Suppressor macrophage (primary cell): Measurements from ENCODE around the gene ATP4B.
A peak's percentile ranks its signal among the peaks of the same experiment; 100 is the strongest.
"Not testable (repeated sequence)": the region's sequence is repeated elsewhere in the genome, so short reads cannot be mapped to it uniquely, and the experiment has no call there.

Experiments used
- DNase-seq, 4 experiments: peaks; one replicate each; pipeline ENCODE4 v3.0.0-alpha.2; 2020 to 2022

ATP4B gene

GRCh38 chr13:113623491-113624234, 34.3 kb downstream of the ATP4B start:
- DNase-seq, result peak; percentile 46 to 59 (median 52)

GRCh38 chr13:113622791-113623490, 35.1 kb downstream of the ATP4B start:
- no peak for DNase-seq

GRCh38 chr13:113621986-113622550, 35.9 kb downstream of the ATP4B start:
- not testable (repeated sequence) for DNase-seq

DNA sequence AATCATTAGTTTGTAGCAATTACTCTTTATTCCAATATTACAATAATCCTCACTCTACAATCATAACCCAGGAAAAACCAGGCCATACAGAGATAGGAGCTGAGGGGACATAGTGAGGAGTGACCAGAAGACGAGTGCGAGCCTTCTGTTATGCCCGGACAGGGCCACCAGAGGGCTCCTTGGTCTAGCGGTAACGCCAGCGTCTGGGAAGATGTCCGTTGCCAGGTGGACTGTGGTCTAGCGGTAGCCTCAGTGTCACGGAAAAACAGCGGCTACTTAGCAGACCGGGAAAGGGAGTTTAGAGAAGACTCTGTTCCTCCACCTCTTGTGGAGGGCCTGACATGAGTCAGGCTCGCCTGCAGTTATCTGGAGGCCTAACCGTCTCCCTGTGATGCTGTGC, 36.5 kb downstream of the ATP4B start:
- not testable (repeated sequence) for DNase-seq

GRCh38 chr13:113621046-113621445, 37.0 kb downstream of the ATP4B start:
- no peak for DNase-seq

GRCh38 chr13:113620036-113620796, 37.8 kb downstream of the ATP4B start:
- DNase-seq, result no peak

- no peak for DNase-seq
Measured at GRCh38 chr13:113618455-113618854, 39.5 kb downstream of the ATP4B start.

DNA sequence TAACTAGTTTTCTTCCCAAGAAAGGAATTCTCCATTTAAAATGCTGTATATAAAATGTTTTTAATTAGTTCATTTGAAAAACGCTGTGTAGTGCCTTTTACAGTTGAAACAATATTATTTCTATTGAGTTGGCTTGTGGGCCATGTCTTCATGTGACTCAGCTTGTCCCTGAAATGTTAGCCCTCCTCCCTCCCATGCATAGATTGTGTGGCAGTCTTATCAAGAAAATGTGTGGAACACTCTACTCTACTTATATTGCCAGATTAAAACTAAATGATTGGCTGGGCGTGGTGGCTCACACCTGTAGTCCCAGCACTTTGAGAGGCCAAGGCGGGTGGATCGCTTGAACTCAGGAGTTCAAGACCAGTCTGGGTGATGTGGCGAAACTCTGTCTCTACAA, 40.0 kb downstream of the ATP4B start:
- DNase-seq, result no peak

GRCh38 chr13:113616991-113617749, 40.8 kb downstream of the ATP4B start:
- DNase-seq, result peak; percentile 24 to 70 (median 52)

DNA sequence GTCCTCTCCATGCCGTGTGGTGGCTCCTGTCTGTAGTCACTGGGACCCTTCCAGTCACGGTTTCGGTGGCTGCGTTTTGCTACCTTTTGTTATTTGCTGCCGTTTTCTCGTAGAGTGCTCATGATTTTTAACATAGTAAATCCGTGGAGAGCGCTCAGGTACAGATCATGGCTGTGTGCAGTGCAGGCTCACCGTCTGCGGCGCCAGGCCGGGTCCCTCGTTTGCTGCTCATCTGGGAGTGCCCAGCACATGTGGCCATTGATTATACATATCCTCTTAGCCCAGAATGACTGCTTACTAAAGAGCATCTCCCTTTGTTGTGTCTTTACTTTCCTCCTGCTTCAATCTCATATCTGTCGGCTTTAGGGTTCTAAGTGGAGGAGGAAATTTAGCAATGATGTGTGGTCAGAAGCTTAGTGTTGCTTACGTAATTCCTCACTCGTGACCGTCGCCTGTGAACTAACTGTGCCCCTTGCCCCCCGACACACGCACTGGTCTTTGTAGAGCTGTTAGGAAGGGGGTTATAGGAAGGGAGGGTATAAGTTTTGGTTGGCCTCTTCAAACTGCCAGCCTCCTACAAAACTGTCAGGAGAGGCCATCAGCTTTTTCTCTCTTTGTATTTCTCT, 41.6 kb downstream of the ATP4B start:
- DNase-seq, result peak; percentile 85 to 92 (median 88)

DNA sequence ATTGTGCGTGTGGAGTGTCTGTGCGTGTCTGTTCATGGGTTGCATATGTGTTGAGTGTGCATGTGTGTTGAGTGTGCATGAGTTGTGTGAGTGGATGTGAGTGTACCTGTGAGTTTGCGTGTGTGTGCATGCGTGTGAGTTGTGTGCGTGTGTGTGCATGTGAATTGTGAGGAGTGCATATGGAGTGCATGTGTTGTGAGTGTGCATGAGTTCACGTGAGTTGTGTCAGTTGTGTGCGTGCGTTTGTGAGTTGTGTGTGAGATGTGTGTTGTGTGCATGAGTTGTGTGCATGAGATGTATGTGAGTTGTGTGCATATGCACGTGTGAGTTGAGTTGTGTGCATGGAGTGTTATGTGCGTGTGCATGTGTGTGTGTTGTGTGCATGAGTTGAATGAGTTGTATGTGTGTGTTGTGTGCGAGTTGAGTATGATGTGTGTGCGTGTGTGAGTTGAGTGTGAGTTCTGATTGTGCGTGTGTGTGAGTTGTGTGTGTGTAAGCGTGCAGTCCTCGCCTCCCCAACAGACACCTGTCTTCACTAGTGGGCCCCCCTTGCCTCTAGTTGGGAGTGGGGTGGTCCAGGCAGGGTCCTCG, 44.1 kb downstream of the ATP4B start:
- no peak for DNase-seq

DNA sequence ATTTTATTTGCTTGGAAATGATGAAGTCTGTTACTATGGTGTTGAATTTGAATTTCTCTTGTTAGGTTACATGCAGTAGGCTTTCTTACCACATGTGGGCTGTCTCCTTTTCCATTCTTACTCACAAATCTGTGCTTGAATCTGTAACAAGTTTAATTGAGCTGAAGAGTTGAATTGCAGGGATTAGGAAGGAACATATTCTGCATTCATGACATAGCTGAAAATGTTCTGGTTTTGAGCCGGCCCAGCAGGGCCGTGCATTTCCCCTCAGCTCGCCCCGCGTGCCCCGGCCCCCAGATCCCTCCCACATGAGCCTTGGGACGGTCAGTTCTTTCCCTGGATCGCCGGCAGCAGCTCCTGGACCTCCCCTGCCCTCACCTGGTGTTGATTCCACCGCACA, 45.4 kb downstream of the ATP4B start:
- no peak for DNase-seq

DNA sequence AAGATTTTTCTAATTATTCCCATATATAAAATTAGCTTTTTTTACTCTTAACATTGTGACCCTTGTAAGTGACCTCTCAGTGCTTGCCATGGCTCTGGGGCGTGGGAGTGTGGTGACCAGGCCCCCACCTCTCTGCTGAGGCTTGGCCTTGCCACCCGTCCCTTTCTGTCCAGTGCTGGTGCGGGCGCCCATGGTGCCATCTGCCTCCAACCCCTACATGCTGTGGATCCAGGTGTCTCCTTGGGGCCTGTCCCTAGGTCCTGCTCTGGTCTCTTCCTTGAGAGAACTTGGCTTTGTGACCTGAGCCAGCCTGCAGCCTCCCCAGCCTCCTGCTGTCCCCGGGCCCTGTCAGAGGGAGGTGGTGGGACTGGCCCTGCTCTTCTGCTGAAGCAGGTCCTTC, 46.0 kb downstream of the ATP4B start:
- no peak for DNase-seq

DNA sequence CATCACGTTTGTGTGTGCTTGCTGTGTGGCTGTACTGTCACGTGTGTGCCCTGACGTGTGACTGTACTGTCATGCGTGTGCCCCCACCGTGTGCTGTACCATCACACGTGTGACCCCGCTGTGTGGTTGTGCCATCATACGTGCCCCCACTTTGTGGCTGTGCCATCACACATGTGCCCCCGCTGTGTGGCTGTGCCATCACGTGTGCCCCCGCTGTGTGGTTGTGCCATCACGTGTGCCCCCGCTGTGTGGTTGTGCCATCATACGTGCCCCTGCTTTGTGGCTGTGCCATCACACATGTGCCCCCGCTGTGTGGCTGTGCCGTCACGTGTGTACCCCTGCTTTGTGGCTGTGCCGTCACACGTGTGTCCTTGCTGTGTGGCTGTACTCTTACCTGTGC, 47.7 kb downstream of the ATP4B start:
- DNase-seq, result no peak

- DNase-seq, result no peak
Measured at GRCh38 chr13:113609616-113610015, 48.4 kb downstream of the ATP4B start.

DNA sequence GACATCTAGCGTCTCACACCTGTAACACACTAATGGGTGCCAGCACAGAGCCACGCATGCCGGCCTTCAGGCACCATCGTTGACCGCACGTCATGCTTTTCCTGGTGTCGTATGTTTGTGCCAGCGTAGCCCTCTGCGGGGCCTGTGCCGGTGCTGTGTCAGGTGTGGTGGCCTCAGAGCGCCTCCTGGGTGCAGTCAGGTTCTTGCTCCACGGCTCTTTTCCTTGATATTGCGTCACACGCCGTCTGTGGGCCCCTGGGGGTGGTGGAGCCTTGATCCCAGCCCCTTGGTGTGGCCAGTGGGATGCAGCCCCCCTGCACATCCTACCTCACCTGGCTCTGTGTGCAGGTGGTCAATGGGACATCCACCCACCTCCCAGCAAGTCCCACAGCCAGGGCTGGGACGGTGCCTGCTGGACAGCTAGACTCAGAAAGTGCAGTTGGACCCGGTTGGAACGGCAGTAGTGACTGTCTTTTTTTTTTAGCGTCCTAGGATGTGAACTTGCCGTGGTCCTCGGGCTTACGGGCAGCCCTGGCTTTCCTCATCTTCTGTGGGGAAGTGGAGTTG, 48.9 kb downstream of the ATP4B start:
- DNase-seq, result no peak

GRCh38 chr13:113607889-113608635, 49.9 kb downstream of the ATP4B start:
- DNase-seq, result no peak

- DNase-seq, result peak; percentile 82 to 93 (median 88)
Measured at GRCh38 chr13:113607056-113607888, 50.7 kb downstream of the ATP4B start.

DNA sequence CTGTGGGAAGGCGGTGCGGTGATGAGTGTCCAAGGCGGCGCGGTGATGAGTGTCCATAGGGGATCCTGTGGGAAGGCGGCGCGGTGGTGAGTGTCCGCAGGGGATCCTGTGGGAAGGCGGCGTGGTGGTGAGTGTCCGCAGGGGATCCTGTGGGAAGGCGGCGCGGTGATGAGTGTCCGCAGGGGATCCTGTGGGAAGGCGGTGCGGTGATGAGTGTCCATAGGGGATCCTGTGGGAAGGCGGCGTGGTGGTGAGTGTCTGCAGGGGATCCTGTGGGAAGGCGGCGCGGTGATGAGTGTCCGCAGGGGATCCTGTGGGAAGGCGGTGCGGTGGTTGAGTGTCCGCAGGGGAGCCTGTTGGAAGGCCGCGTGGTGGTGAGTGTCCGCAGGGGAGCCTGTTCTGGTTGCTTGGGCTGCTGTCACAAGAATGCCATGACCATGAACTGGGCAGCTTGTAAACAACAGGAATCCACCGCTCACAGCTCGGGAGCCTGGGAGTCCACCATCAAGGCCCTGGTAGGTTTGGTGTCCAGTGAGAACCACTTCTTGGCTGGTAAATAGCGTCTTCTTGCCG, 52.0 kb downstream of the ATP4B start:
- DNase-seq, result no peak
